NCI-H69 (cell line): ENCODE results near the gene ACTL6B.

Source experiments
- DNase-seq: peaks from one replicate; lab custom pipeline; 2025; lab: John Stamatoyannopoulos, UW

ACTL6B gene

DNA sequence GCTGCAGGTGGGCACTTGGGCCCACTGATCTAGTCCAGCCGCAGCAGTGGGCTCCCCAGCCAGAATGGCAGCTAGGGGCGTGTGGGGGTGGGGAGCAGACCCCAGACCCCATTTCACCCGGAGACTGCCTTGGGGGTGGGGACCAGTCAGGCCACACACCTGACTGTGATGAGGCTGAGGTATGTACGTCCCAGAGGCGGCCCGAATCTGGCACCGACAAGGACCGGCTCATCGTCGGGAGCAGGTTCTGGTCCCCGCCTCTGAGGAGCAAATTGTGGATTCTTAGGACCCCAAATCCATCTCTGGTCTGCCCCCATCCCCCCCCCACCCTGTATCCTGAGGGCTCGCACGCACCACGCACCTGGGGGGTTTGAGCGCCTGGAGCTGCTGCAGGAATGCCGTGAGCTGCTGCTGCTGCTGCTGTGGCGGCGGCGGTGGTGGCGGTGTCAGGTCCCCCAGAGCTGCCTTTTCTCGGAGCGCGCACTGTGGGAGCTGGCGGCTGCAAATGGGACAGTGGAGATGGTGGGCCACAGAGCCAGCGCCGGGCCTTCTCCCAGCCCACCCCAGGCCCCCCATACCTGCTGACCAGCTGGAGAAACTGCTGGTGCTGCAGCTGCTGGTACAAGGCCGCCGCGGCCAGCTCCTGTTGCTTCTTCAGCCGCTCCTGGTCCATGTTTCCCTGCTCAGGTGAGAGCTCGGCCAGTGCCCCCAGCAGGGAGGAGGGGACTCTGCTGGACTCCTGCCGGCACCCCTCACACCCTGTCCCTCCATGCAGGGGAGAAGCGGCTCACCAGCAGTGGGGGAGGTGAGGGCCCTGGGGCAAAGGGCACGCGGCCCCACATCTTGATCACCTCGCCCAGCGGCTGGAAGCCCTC lies 27.6 kb upstream of the ACTL6B start:
- no peak for DNase-seq

DNA sequence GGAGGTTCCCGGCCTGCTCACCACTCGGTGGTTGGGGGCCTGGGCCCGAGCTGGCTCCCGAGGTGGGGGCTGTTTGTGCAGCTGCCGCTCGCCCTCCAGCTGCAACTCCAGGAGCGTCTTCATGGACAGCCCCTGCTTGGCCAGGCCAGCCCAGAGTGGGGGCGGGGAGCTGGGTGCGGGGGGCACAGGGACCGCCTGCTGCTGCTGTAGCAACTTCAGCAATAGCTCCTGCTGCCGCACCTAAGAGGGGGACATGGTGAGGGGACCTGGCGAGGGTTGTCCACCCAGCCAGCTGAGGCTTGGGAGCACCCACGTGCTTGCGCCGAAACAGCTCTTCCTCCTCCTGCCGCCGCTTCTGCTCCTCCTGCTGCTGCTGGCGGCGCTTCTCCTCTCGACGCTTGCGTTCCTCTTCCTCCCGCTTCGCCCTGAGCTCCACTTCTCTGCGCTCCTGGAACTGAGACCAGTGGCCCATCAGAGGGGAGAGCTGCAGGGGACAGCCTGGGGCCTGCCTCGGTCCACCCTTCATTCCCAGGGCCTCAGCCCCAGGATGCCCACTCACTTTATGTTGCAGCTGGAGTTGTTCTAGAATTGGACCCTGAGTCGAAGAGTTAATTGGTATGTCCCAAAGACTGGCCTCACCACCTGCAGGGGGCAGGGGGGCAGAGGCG lies 26.9 kb upstream of the ACTL6B start:
- DNase-seq = no peak

DNA sequence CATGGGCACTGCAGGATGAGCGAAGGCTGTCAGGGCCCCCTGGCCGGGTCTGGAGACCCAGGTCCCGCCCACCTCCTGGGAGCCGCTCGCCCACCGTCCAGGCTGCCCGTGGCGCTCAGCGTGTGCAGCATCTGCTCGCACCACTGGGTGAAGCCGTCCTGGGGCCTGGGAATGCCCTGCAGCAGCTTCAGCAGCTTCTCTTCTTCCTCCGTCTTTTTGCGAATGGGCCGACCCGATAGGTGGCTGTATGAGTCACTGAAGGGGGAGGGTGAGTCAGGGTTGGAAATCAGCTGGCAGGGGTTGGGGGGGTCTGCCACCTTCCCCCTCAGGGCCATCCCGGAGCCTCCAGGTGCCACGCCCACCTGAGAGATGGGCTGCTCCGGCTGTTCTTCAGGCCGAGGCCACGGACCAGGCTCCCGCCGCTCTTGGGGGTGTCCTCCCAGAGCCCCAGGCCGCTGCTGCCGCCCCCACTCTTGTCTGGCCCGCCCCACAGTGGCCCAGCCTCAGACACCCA lies 26.0 kb upstream of the ACTL6B start:
- DNase-seq = no peak

DNA sequence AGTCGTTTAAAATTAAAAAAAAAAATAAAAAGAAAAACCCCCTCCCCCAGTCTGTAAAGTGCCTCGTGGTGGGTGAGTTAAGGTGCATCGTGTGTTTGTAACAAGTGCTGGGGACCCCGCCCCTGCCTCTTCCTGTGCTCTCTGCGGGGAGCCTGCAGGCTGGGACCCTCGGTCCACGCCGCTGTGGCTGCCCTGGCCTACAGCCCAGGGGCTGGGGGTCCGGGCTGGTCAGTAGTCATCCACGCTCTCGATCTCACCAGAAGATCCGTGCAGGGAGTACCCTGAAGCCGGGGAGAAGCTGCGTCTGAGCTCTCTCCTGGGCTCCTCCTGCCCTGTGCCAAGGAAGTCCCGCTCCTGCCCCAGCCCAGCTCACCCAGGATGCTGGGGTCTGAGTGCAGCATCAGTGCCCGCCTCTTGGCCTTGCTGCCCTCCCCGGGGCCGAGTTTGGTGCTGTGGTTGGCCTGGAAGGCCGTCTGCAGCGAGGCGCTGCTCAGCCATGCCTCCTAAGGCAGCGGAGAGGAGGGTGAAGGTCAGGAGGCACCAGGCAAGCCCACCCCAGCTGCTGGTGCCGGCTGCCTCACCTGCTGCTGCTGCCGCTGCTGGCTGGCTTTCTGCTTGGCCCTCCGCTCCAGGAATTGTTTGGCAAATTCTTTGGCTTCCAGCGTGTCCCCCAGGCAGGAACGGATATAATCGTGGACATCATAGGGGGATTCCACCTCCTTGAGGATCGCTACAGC lies 25.4 kb upstream of the ACTL6B start:
- no peak for DNase-seq

DNA sequence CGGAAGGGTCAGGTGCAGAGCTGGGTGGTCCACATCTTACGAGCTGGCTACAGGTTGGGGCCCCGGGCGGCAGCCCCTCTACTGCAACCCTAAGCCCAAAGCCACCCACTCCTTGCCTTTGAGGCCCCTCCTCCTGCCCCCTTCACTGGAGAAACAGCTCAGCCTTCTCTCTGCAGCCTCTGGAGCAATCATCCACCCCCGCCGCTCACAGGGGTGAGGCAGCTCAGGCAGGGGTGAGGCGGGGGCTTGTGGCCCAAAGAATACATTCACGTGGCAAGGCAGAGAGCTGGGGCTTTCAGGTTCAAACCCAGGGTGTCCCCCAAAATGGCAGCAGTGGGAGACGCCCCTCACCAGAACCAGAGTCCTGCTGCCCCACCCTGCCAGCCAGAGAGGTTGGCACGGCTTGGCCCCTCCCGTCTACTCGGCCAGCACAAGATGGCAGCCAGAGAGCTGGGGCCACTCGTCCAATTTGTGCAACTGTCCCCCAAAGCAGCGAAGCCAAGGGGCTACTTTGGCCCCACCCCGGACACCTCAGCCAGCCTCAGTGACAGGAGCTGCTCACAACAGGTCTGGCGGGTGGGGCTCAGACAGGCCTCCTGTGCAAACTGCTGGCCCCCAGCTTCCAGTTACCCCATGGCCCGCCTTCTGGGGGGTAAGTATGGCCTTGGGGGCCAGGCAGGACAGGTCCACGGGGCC lies 24.5 kb upstream of the ACTL6B start:
- DNase-seq = no peak

DNA sequence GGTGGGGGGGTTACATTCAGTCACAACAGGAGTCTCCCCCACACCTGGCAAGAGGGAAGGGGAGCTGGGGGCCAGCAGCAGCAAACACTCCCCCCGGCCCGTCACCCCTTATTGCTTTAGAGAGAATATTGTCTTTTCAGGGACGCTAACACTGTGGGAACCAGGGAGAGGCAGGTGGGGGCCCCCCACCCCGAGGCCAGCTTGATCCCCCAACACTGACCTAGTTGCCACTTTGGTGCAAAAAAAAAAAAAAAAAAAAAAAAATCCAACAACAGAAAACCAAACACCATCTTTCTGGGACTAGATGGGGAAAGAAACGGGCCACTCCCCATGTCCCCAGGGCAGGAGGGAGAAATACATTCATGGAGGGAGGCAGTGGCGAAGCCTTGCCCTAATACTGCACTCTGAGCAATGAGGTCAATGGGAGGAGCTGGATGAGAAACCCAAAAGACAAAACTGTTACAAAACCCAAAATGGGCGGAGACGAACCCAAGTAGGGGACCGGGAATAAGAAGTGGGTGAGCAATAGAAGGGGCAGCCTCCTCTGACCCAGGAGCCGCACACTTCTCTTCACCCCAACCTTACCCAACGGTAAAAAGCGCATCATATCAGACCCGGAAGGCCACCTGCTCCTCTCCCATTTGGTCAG lies 23.8 kb upstream of the ACTL6B start:
- no peak for DNase-seq

DNA sequence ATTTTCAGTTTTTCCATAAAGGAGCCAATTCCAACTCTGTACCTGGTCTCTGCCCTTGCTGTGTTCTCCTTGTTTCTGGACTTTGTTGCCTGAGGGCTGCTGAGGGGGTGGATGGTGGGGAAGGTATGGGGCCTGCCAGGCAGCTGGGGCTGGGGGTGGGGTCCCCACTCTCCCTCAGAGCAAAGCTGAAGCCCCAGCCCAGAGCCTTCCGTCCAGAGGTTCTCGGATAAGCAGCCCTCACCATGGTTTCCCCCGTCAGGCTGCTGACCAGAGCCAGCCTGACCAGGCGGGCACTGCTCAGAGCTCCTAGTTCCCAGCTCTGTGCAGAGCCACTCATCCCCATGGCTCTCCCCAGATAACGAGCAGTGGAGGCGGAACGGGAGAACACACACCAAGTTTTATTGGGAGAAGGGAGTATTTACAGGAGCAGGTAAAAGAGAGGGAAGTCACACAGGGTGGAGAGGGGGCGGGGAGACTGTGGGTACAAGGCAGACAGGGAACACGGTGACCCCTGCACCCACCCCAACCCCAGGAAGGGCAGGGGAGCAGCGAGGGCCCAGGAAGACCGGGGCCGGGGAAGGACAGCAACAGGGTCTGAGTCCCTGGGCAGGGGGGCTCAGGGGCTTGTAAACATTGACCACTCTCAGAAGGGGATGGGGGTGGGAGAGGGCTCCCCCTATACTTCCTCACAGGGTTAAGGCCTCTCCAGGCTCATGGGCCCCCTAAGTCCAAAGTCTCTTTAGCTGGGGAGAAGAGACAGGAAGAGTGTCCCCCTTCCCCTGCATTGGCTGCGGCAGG lies 23.1 kb upstream of the ACTL6B start:
- no peak for DNase-seq

DNA sequence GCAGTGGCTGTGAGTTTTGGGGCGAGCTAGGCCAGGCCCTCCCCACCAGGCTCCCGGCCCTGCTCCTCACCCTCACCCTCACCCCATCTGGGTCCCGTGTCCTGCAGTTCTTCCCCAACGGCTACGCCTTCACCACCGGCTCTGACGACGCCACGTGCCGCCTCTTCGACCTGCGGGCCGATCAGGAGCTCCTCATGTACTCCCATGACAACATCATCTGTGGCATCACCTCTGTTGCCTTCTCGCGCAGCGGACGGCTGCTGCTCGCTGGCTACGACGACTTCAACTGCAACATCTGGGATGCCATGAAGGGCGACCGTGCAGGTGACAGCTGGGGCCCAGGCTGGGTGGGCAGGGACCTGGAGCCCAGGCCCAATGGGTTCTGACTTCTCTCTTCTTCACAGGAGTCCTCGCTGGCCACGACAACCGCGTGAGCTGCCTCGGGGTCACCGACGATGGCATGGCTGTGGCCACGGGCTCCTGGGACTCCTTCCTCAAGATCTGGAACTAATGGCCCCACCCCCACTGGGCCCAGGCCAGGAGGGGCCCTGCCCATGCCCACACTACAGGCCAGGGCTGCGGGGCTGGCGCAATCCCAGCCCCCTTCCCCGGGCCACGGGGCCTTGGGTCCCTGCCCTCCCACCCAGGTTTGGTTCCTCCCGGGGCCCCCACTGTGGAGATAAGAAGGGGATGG lies 22.2 kb upstream of the ACTL6B start:
- DNase-seq = no peak

DNA sequence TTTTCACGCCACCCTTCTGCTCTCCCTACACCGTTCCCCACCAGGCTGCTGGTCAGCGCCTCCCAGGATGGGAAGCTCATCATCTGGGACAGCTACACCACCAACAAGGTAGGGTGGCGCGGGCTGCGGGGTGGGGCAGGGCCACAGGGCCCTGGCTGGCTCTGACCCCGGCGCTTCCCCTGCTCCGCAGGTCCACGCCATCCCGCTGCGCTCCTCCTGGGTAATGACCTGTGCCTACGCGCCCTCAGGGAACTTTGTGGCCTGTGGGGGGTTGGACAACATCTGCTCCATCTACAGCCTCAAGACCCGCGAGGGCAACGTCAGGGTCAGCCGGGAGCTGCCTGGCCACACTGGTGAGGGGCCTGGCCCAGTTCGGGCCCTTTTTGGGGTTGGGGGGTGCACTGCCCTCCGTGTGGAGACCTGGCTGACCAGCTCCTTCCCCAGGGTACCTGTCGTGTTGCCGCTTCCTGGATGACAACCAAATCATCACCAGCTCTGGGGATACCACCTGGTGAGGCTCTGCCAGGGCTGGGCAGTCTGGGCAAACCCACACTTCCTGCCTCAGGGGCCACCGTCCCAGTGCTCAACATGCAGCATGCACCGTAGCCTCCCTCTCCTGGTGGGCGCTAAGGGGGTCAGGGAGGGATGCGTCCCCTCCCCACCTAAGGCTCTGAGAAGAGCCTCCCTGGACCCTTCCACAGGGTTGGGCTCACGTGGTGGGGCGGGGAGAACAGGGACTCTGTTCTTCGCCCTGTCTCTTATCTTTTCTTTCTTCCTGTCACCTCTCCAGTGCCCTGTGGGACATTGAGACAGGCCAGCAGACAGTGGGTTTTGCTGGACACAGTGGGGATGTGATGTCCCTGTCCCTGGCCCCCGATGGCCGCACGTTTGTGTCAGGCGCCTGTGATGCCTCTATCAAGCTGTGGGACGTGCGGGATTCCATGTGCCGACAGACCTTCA lies 21.3 kb upstream of the ACTL6B start:
- DNase-seq = no peak

DNA sequence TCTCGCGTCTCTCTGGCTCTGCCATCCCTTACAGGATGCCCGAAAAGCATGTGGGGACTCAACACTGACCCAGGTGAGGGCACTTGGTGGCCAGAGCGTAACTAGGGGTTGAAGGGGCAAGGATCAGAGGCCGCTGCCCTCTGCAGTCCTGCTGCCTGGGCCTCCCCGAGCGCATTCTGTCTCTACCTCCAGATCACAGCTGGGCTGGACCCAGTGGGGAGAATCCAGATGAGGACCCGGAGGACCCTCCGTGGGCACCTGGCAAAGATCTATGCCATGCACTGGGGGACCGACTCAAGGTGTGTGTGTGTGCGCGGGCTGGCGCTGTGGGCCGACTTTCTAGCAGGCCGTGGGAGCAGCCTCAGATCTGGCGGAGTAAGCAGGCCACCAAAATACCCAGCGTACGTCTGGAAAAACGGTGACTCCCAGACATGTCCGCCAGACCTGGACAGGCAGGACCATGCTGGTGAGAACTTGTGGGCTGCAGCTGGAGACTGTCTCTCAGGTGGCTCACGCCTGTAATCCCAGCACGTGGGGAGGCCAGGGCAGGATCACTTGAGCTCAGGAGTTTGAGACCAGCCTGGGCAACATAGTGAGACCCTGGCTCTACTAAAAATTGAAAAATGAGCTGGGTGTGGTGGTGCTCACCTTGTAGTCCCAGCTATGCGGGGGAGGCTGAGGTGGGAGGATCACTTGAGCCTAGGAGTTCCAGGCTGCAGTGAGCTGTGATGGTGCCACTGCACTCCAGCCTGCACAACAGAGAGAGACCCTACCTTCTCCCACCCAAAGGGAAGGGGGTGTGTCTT lies 20.5 kb upstream of the ACTL6B start:
- DNase-seq = no peak

DNA sequence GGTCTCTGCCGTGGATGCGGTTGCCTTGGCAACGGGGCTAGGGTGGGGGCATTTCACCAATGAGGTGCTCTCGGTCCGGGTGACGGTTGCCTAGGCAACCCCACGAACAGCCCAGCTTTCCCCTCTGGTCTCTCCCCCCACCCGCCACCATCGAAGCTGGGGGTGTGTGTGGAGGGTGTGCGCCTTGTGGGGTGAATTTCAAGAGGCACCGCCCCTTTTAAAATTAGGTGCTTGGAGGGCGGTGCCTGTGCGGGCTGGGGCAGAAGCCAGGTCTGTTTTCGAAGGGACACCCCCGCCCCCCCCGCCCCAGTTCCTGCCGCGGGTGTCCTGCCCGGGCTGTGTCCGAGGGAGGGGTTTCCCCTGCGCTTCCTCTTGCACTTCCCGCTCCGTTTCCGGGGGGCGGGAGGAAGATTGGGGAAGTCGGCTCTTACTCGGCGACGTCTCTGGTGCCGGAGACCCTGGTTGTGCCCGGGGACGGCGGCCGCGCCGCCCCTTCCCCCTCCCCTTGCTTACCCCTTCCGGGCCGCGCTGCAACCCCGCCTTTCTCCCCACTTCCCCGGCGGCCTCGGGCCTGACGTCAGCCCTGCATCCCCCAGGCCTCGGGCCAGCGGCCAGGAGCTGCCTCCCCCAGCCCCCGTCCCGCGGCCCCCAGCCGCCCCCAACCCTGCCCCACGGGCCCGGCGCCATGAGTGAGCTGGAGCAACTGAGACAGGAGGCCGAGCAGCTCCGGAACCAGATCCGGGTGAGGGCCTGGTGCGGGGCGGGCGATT lies 19.5 kb upstream of the ACTL6B start:
- DNase-seq = peak; percentile 90

DNA sequence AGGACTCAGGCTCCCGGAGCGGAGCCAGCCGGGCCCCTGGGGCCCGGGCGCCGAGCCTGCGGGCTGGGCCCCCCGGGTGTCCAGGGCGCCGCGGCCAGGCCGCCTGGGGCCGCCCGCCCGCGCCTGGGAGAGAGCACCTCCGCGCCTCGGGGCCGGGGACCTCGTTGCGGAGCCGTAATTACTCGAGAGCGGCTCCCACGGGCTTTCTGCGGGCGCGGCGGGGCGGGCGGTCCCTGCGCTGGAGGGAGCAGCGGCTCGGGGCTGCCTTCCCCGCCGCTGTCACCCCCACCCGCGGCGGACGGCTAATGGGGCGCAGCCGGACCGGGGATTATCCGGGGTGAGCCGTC lies 18.8 kb upstream of the ACTL6B start:
- DNase-seq = peak; percentile 71

DNA sequence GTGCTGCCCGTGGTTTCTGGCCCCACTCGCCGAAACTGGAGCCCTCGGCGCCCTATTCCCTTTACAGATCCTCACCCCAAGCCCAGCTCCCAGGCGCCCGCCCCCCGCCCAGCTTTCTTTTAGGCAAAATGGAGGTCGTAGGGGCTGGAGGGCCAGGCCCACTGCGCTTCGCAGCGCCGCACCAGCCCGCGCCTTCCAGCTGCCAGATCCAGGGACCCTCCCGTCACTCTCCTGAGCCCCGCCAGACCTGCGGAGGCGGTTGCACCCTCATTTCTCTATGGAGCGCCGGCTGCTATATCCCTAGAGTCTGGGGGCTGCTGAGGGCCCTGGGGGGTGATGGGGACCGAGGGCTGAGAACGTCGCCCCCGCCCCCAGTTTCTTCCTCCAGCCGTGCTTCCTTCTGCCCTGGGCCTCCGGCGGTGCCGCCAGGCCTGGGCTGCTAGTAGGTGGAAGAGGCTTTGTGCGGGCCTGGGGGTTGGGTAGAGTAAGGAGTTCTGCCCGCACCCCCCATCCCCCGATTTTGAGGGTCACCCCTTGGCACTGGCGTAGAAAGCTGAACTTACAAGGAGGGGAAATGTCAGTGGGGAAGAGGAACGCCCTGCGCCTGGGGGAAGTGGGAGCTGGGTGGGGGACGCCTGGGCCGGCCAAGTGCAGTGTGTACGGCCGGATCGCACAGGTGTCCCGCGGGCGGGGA lies 18.3 kb upstream of the ACTL6B start:
- peak; percentile 71 for DNase-seq

DNA sequence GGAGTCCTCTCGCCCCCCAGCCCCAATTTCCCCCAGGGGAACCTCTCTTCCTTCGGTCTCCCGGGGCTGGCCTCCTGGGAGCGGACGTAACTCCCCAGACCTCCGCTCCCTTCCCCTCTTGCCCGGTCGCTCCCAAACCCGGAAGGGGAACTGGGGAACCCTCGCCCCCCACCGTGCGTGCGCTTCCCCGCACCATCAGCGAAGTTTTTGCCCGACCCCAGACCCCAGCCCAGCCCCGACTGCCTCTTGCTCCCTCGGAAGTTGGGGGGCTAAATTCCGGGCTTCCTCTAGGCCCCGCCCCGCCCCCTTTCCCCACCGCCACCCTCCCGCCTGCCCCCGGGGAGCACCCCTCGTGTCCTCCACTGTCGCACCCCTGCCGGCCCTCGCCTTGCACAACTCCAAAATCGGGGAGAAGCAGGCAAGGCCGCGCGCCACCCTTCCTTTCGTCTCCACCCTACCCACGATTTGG lies 17.7 kb upstream of the ACTL6B start:
- peak; percentile 87 for DNase-seq

DNA sequence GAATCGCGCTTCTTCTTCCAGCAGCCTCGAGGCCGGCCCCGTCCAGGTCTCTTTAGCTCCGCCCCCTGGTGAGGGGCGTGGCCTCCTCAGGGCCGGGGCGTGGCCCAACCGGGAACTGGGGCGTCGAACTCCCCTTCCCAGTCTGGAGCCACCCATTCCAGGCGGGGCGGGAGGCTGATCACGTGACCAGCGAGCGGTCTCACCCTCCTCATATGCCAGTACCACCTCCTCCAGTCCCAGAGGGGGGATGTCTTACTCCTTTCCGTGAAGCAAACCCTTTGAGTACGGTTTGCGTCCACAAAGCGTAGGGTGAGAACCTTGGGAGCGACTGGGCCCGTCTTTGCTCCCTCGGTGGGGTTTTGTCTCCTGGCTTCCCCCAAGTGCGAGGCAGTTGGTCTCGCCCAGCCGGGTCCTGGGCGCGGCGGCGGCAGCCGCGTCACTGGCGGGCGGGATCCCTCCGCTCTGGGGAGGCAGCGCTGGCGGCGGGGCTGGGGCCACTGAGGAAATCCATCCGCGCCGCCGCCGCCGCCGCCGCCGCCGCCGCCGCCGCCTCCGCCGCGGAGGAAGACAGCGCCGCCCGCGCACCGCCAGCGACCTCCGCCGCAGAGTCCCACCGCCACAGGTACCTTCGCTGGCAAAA lies 17.2 kb upstream of the ACTL6B start, which contains the start of gene GNB2:
GNB2 (plus strand) TSS at position 439 of the 640 bp plus-strand sequence. CDS start 2,526 bp downstream, outside the sequence.
- peak; percentile 100 for DNase-seq
